Daoy (cell line): ENCODE results near the gene KLHDC2. TPM values are rescaled to one million over a fixed set of nuclear protein-coding genes. Genes with fewer than 3 reads are reported as not detected.
A peak's percentile ranks its signal among the peaks of the same experiment; 100 is the strongest.
"Not testable (repeated sequence)": the region's sequence is repeated elsewhere in the genome, so short reads cannot be mapped to it uniquely, and the experiment has no call there.

Source experiments
- DNase-seq: peaks from one replicate; pipeline ENCODE4 v3.0.0-alpha.2; 2015; ENCODE audit warnings: low read depth
- total RNA-seq: library from RNA; depleted of rRNA; stranded (reverse); fragments of >200 nt; shearing (Covaris generic); gene quantifications from 2 replicates; pipeline ENCODE4 v1.2.3, GENCODE V29; 2014; rRNA removed

KLHDC2 gene, protein sequence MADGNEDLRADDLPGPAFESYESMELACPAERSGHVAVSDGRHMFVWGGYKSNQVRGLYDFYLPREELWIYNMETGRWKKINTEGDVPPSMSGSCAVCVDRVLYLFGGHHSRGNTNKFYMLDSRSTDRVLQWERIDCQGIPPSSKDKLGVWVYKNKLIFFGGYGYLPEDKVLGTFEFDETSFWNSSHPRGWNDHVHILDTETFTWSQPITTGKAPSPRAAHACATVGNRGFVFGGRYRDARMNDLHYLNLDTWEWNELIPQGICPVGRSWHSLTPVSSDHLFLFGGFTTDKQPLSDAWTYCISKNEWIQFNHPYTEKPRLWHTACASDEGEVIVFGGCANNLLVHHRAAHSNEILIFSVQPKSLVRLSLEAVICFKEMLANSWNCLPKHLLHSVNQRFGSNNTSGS
- total RNA-seq = 41.5 and 42.5 TPM in 2 replicates

DNA sequence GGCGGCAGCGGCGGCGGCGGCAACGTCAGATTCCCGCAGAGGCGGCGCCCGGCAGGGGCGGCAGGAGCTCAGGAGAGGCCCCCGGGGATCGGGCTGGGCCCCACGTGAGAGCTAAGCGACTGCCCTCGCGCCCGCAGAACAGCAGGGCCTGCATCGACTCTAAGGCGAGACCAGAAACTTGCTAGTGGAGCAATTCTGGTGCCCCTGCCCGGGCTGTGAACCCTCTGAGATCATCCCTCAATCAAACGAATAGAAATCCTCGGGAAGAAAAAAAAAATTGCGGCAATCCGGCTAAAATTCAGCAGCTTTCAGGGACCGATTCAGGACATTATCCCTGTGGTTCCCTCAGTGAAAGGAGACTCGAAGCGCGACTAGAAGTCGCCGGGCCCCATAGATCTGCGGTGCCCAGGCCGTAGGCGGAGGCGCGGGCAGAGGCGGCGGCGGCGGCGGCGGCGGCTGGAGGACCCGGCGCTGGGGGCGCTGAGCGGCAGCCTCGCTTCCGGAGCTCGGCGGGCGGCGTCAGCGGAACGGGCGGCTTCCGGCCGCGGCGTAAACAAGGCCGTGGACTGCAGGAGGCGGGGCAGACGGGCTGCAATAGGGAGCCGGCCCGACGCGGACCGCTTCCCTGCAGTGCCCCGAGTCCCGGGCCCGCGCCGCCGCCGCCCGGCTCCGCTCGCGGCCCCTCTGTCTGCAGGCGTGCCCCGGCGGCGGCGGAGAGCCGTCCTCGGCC, at the start of gene KLHDC2:
TSS of gene KLHDC2 (plus strand) at position 583 of the 730 bp plus-strand sequence. CDS start 316 bp downstream, outside the sequence.
- peak; percentile 96 for DNase-seq

DNA sequence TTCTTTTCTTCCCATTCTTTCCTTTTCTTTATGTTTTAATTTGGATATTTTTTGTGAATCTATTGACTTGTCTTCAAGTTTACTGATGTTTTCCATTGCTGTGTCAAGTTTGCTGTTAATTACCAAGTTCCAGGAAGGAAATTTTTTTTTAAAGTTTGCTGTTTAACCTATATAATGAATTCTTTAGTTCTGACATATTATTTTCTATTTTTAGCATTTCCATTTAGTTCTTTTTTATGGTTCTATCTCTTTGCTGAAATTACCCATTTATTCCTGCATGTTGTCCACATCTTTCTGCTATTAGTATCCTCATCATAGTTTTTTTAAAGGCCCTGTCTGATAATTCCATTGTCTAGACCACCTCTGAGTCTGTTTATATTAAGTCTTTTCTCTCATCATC, 47.2 kb upstream of the KLHDC2 start:
- DNase-seq = no peak

DNA sequence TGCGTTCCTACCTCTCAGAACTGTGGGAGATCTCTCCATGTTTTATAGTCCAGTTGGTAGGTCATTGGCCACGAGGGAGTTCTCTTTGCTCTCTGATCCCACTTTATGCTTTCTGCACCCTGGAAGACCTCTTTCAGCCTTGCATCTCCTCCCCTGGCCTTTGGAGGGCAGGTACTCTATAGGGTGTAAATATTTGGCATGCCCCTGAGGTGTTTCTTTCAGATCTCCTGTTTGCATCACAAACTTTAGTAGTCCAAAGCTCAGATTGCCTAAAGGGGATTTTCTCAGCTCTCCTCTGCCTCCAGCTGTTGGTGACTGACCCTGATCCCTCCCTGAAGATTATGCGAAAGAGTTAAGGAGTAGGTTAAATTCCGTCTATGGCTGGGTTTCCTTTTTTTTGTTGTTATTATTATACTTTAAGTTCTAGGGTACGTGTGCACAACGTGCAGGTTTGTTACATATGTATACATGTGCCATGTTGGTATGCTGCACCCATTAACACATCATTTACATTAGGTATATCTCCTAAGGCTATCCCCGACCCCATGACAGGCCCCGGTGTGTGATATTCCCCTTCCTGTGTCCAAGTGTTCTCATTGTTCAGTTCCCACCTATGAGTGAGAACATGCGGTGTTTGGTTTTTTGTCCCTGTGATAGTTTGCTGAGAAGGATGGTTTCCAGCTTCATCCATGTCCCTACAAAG, 46.1 kb upstream of the KLHDC2 start:
- not testable (repeated sequence) for DNase-seq

GRCh38 chr14:49727171-49727570, 40.8 kb upstream of the KLHDC2 start:
- DNase-seq = no peak

GRCh38 chr14:49732896-49733295, 35.1 kb upstream of the KLHDC2 start:
- DNase-seq = no peak

- DNase-seq = no peak
Observed at GRCh38 chr14:49733836-49734235, 34.1 kb upstream of the KLHDC2 start.

- DNase-seq = not testable (repeated sequence)
Observed at GRCh38 chr14:49735669-49736068, 32.3 kb upstream of the KLHDC2 start.

GRCh38 chr14:49745191-49745590, 22.8 kb upstream of the KLHDC2 start:
- DNase-seq = no peak

- not testable (repeated sequence) for DNase-seq
Observed at GRCh38 chr14:49746476-49746875, 21.5 kb upstream of the KLHDC2 start.

DNA sequence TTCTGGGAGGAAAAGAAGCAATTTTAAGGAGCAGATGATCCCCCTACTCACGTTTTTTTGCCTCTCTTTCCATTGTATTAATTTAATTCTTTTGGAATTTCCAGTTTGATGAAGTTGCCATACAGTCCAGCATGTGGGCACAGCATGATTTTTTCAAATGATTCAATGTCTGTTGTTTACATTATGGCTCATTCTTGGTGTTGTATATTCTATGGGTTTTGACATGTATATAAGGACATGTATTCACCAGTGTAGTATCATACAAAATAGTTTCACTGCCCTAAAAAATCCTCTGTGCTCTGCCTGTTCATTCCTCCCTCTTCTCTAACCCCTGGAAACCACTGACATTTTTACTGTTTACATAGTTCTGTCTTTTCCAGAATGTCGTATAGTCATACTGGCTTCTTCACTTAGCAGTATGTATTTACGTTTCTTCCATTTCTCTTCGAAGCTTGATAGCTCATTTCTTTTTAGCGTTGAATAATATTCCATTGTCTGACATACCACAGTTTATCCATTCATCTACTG, 13.3 kb upstream of the KLHDC2 start:
- no peak for DNase-seq

- no peak for DNase-seq
Observed at GRCh38 chr14:49755378-49755777, 12.6 kb upstream of the KLHDC2 start.

- DNase-seq = no peak
Observed at GRCh38 chr14:49761839-49762551, 6.0 kb upstream of the KLHDC2 start.

GRCh38 chr14:49766839-49767238, 1.1 kb upstream of the KLHDC2 start:
- no peak for DNase-seq

GRCh38 chr14:49767270-49767570, 733 bp upstream of the KLHDC2 start:
- DNase-seq = no peak

- peak; percentile 75 for DNase-seq
Observed at GRCh38 chr14:49768301-49769121, 558 bp downstream of the KLHDC2 start.

DNA sequence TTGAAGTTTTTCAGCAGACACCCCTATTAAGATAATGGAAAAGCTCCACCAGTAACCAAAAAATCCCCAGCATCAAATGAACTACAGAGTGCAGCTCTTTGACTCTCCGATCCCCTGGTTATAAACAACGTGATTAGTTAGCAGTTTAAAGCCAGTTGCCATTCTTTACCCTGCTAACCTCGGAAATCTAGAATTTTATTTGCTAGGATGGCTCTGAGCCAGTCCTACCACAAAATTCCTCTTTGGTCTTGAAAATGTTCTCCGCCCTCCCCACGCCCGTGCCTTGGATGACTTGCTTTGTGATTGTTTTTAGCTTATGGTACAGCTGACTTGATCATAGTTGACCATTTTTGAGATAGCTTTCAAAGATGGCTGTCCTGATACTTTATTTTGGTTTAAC, 1.2 kb downstream of the KLHDC2 start:
- peak; percentile 53 for DNase-seq

GRCh38 chr14:49769581-49770211, 1.7 kb downstream of the KLHDC2 start:
- DNase-seq = peak; percentile 15

- DNase-seq = peak; percentile 35
Observed at GRCh38 chr14:49770212-49770817, 2.4 kb downstream of the KLHDC2 start.

GRCh38 chr14:49771691-49772090, 3.7 kb downstream of the KLHDC2 start:
- DNase-seq = not testable (repeated sequence)

DNA sequence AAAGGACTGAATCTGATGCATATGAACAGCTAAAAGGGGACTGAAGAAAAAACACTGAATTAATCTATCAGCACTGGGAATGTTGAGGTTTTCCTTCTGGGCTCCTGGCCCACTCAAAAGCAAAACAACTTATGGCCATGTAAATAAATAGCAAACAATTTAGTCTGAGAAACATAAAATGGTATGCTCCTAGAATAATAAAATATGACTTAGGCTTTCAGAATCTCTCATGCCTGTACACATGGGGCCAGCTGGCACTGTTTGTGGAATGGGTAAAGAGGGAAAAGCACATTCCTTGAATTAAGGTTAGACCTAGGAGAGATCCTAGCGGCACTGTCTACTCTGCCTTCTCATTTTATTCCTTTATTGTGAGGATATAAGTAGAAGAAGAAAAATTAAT, 6.2 kb downstream of the KLHDC2 start:
- DNase-seq = no peak
